Tongue (tissue), 3 donors: Measurements from ENCODE around the gene RGS16. TPM values are rescaled to one million over a fixed set of nuclear protein-coding genes. Genes with fewer than 3 reads are reported as not detected.

ENCODE experiments used
- DNase-seq: peaks from one replicate; pipeline ENCODE4 v3.0.0-alpha.2; 2015
- small RNA-seq: library from RNA; depleted of rRNA; stranded (forward); fragments of <200 nt; gene quantifications from one replicate; pipeline ENCODE3, GENCODE V24; 2014; ENCODE audit warnings: low replicate concordance
- total RNA-seq: library from RNA; depleted of rRNA; stranded (reverse); fragments of >200 nt; gene quantifications from one replicate; pipeline ENCODE4 v1.2.3, GENCODE V29; 2014

Gene RGS16
- total RNA-seq, 1 donor from 2014 or later: 10.3 TPM

DNA sequence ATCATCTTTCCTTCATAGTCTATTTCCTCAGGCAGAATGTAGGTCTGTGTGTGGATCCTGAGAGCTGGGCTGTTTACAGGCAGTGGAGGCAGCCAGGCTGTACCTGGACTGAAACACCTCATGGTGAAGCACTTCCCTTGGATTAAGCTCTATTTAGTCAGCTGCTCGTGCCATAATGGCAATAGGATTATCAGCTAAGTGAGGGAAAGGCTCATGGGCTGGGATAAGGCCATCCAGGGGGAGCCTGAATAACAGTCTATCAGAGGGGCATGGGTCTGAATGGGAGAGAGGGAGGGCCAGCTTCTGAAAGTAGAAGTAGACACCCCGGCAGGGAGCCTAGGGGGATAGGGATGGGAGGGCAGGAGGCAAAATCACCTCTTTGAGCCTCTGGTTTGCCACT is 23.5 kb downstream of the RGS16 start:
- DNase-seq: no peak

GRCh38 chr1:182575540-182576149 is 28.5 kb downstream of the RGS16 start:
- DNase-seq: no peak

DNA sequence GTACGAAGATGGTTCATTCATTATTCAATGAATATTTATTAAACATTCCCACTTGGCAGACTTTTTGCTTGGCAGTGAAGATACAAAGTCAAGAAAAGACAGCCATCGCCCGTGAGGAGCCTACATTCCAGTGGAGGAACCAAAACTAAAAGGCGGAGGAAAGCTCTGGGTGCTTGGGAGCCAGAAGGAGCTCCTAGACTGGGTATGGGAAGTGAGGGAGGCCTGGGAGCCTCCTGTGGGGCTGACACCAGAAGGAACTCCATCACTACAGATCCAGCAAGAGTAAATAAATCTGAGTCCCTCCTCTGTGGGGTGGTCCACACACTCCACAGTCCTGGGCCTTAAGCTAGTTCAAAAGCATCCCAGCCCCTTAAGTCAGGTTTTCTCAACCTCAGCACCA is 30.0 kb downstream of the RGS16 start:
- no peak for DNase-seq

GRCh38 chr1:182570611-182570970 is 33.6 kb downstream of the RGS16 start:
- DNase-seq: no peak

DNA sequence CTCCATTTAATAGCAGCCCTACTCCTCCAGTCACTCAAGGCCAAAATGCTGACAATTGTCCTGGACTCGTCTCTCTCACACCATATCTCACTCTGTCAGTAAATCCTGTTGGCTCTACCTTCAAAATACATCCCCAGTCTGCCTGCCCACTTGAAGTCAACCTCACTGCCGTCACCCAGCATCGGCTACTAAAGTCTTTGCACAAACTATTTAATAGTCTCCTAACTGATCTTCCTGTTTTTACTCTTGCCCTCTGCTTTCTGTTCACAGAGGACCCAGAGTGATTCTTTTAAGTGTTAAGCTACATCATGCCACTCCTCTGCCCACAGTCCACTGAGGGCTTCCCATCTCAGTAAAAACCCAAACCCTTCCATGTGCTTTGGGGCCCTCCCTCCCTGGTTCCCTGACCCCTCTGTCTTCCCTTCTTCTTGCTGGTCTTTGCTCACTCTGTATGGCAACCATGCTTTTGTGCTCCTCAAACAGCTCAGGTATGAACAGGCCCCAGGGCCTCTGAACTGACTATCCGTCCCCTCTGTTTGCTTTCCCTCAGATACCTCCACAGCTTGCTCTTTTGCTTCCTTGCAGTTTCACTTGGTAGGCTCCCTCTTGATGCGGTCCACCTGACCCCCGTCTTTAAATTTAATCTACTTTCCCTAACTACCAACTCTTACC is 34.1 kb downstream of the RGS16 start:
- no peak for DNase-seq

- no peak for DNase-seq
These were observed 35.4 kb downstream of the RGS16 start for GRCh38 chr1:182568647-182569284.

- no peak for DNase-seq
These were observed 36.6 kb downstream of the RGS16 start for GRCh38 chr1:182567629-182568028.

DNA sequence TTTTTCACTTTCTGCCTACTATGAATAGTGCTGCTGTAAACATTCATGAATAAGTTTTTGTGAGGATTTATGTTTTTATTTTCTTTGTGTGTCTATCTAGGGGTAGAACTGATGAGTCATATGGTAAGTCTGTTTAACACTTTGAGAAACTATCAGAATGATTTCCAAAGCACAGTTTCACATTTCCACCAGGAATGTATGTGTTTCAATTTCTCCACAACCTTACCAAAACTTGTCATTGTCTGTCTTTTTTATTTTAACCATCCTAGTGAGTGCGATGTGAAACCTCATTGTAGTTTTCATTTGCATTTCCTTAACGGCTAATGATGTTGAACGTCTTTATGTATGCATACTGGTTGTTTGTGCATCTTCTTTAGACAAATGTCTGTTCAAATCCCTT is 38.7 kb downstream of the RGS16 start:
- no peak for DNase-seq

DNA sequence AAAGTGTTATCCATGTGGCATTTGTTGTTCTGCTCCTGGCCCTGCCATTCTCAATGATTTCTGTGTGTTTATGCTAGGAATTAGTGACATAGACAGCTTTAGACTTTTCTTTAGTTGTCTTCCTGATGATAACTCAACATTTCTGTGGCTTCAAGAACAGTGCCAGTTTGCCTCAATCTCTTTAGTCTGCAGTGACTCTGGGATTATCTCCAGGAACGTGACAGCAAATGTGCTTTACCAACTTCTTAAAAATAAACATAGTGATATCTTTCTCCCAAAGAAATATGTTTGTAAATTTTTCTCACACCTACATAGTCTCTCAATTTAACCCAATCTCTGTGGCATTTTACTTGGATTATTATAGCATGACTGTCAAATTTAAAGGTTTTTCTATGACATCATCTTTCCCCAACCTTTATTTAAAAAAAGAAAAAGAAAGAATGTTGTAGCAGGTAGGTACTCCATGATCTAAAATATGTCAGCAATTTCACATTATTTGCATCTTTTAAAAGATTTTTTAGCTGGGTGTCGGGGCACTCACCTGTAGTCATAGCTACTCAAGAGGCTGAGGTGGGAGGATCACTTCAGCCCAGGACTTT is 39.7 kb downstream of the RGS16 start:
- DNase-seq: no peak

DNA sequence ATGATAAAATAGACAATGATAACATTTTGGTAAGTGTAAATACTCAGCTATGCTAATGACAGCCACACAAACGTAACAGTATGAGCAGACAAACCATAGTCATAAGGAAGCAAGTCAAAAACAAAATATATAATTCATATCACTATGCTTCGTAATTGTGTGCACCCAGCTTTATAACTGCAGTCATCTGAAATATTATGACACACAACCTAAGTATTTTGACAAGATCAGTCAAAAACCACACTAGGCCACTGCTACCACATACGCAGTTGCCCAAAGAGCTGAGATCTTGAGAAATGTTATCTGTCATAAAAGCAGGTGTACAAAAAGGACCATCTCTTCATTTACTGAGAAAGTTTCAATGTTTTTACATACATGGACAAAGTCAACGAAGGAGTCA is 41.1 kb downstream of the RGS16 start:
- DNase-seq: no peak

- no peak for DNase-seq
These were observed 42.7 kb downstream of the RGS16 start for GRCh38 chr1:182561456-182561855.

DNA sequence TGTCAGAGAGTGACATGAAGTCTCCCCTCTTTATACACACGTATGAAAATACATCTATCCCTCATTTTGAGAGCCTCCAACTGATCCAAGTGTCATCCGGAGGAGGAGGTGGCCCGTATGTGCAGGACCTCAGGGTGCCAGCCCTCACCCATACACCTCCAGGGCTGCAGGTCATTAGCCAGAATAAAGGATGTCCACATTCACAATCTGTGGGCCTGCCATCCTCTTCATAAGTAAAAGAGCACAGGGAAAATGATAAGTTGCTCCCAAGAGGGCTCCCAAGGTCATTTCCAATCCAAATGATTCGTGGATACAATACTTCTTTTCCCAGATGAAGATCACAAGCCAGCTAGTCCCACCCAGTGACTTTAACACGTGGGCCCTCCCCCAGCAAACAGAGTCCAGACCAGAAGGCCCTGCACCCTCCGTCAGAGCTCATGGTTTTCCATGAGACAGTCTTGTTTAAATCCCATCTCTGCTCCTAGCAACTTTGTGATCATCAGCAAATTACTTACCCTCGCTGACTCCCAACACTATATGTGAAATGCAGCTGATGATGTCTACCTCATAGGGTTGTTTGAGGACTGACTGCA is 43.7 kb downstream of the RGS16 start:
- DNase-seq: no peak

DNA sequence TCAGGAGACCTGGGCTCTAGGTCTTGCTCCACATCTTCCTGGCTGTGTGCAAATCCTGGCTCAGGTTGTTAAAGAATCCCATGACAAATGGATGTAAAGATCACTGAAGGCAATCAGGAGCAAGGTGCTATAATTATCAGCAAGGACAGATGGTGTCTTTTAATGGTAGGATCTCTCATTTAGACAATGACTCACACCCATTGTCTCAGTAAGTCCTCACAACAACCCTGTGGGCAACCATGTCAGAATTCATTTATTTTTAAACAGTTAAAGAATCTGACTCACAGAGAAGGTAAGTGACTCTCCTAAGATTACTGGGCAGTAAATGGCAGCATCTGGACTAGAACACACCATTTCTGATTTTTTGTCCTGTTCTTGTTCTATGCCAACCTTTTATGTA is 47.9 kb downstream of the RGS16 start:
- no peak for DNase-seq

DNA sequence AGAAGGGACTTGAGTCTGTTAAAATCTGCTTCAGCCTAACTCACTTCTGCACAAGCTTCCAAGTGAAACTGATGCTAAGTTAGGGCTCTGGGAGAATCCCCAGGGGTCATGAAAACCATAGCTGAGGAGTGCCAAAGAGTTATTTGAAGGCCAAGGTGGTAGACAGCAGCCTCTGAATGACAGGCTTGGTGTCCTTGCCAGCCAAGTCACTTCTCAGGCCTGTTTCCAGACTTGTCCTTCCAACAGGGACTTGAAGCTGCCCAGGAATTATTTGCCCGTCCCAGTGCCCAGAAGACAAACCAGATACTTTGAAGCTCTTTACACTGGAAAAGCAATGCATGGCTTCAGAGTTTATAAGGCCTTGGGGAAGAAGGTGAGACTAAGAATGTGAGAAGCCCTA is 48.7 kb downstream of the RGS16 start:
- no peak for DNase-seq

DNA sequence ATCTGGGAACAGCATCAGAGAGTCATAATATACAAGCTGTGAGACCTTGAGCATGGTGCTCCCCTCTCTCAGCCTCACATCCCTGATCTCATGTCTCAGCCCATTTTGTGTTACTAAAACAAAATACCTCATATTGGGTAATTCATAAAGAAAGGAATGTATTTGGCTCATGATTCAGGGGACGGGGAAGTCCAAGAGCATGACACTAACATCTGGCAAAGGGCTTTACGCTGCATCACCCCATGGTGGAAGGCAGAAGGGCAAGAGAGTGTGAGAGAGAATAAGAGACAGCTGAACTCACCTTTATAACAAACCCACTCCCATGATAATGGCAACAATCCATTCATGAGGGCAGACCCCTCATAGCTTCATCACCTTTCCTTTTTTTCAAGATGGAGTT is 51.7 kb downstream of the RGS16 start:
- no peak for DNase-seq

DNA sequence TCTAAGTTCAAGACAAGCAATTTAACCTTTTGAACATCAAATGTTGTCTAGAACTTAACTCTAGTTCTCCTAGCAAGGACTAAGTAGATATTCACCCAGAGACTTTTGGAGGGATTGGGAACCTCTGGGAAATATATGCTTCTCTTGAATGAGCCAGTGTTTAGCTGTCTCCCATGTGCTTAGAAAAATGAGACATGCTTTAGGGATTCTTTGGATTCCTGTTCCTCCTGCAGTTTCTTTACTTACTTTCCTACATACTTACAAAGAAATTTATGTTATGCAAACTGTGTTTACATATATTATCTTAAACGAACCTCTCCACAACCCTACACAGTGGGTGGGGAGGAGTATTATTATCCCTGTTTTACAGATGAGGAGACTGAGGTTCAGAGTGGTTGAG is 54.4 kb downstream of the RGS16 start:
- no peak for DNase-seq

- no peak for DNase-seq
These were observed 54.8 kb downstream of the RGS16 start for GRCh38 chr1:182549346-182549745.

Small RNAs within 50 kb of the gene (small RNA-seq; reads per million reads assigned to genes)
- not detected for gene RF00017

Other genes with a start within 250 kb of the RGS16 start
- gene GLUL, start 212.6 kb downstream of the RGS16 start, total RNA-seq: 609 TPM
- gene TEDDM1, start 203.7 kb downstream of the RGS16 start, total RNA-seq: not detected
- gene RGSL1, start 154.2 kb downstream of the RGS16 start, total RNA-seq: not detected
- 7.4 TPM for gene RNASEL, start 15.1 kb downstream of the RGS16 start, total RNA-seq
- 0.10 TPM for gene RGS8, start 80.2 kb upstream of the RGS16 start, total RNA-seq
- gene NPL, start 185.4 kb upstream of the RGS16 start, total RNA-seq: 3.4 TPM
- gene DHX9, start 235.0 kb upstream of the RGS16 start, total RNA-seq: 131 TPM